Endothelial cell of umbilical vein (primary cell): Measurements from ENCODE around the gene MEI1. TPM values are rescaled to one million over a fixed set of nuclear protein-coding genes. Genes with fewer than 3 reads are reported as not detected.

Experiments
- BruUV-seq: library from RNA; stranded (reverse); fragments of 400-500 nt; replicated peaks from 2 replicates; lab custom pipeline; 2021; lab: Mats Ljungman, UMichigan
- CTCF ChIA-PET: fragments of 300-600, 350-600 bp; sonication (Branson Sonifier 250); formaldehyde crosslinking; loops from one replicate; lab custom pipeline; 2021; ENCODE audit warnings: antibody characterized with exemption, inconsistent platforms; lab: Charles Lee
- POLR2A ChIA-PET: fragments of 300-600, 350-600 bp; sonication (Branson Sonifier 250); formaldehyde crosslinking; loops from one replicate; lab custom pipeline; 2021; ENCODE audit warnings: antibody characterized with exemption, inconsistent platforms; lab: Charles Lee
- DNase-seq: peaks from one replicate; pipeline ENCODE4 v3.0.0-alpha.2; 2011; ENCODE audit warnings: low read depth, low spot score
- FAIRE-seq: peaks from 2 replicates; lab custom pipeline; 2011; peaks lifted over from hg19 to GRCh38; lab: Jason Lieb, UNC
- H2AFZ ChIP-seq: 2 replicates; pipeline ENCODE4 v1.6.0; 2012; ENCODE audit warnings: low read depth, low read length, control low read depth, inconsistent platforms
- H3K27ac ChIP-seq: 2 replicates; pipeline ENCODE4 v1.5.1; 2011; ENCODE audit warnings: low read depth, mild to moderate bottlenecking, control low read depth, low read length, moderate library complexity; ENCODE audit not compliant: insufficient read depth
- H3K27me3 ChIP-seq, 2 experiments: 2 replicates each; pipeline versions ENCODE4 v1.6.0 to v1.6.1; 2011; ENCODE audit warnings: low read length in 2 of 2, mixed read lengths in 1 of 2; ENCODE audit not compliant: control insufficient read depth in 2 of 2, insufficient read depth in 2 of 2
- H3K36me3 ChIP-seq, 2 experiments: 2 replicates in 1 of 2; 3 replicates in 1 of 2; pipeline ENCODE4 v1.5.1; 2011; ENCODE audit warnings: low read length in 2 of 2, mild to moderate bottlenecking in 1 of 2, moderate library complexity in 1 of 2; ENCODE audit not compliant: control insufficient read depth in 2 of 2, insufficient read depth in 2 of 2; ENCODE audit errors: extremely low read depth in 1 of 2
- H3K4me1 ChIP-seq: 3 replicates; pipeline ENCODE4 v1.5.1; 2011; ENCODE audit warnings: mild to moderate bottlenecking, low read length; ENCODE audit not compliant: control insufficient read depth, insufficient read depth; ENCODE audit errors: extremely low read depth
- H3K4me2 ChIP-seq: 2 replicates; pipeline ENCODE4 v1.6.1; 2011; ENCODE audit warnings: low read length, control low read depth, mixed read lengths; ENCODE audit not compliant: insufficient read depth
- H3K4me3 ChIP-seq, 3 experiments: fragments of 200-600 bp in 1 of 3; sonication (generic), shearing (Covaris generic) in 1 of 3; replicated peaks in 1 of 3; 2 replicates each; pipeline ENCODE4 v1.5.1; 2011 to 2016; ENCODE audit warnings: control low read depth in 3 of 3, low read length in 3 of 3, mild to moderate bottlenecking in 2 of 3, inconsistent platforms in 1 of 3, low read depth in 1 of 3, moderate library complexity in 1 of 3; ENCODE audit not compliant: insufficient read depth in 1 of 3
- H3K79me2 ChIP-seq: 2 replicates; pipeline ENCODE4 v1.6.0; 2012; ENCODE audit warnings: low read length, inconsistent platforms; ENCODE audit not compliant: control insufficient read depth, insufficient read depth
- H3K9ac ChIP-seq: replicated peaks from 2 replicates; pipeline ENCODE3; 2011; ENCODE audit warnings: low read length, control low read depth; ENCODE audit not compliant: insufficient read depth; ENCODE audit errors: extremely low read depth
- H3K9me1 ChIP-seq: replicated peaks from 3 replicates; pipeline ENCODE4 v1.6.0; 2011; ENCODE audit warnings: mild to moderate bottlenecking, low read length; ENCODE audit not compliant: control insufficient read depth, insufficient read depth; ENCODE audit errors: extremely low read depth
- H3K9me3 ChIP-seq: replicated peaks from 2 replicates; pipeline ENCODE4 v1.5.1; 2012; ENCODE audit warnings: low read length, inconsistent platforms; ENCODE audit not compliant: control insufficient read depth, insufficient read depth
- H4K20me1 ChIP-seq: replicated peaks from 2 replicates; pipeline ENCODE3; 2011; ENCODE audit warnings: mild to moderate bottlenecking, low read length; ENCODE audit not compliant: control insufficient read depth, insufficient read depth; ENCODE audit errors: extremely low read depth
- EZH2 ChIP-seq: IDR thresholded peaks from 2 replicates; pipeline ENCODE4 v1.6.1; 2012; ENCODE audit warnings: borderline replicate concordance, low read depth, mild to moderate bottlenecking, moderate library complexity, low read length, inconsistent platforms; ENCODE audit not compliant: severe bottlenecking
- FOS ChIP-seq: IDR thresholded peaks from 2 replicates; pipeline ENCODE4 v1.6.1; 2011; ENCODE audit warnings: mild to moderate bottlenecking, low read length, moderate library complexity, borderline replicate concordance; ENCODE audit not compliant: insufficient read depth
- GATA2 ChIP-seq: IDR thresholded peaks from 2 replicates; pipeline ENCODE4 v1.7.0; 2011; ENCODE audit warnings: low read depth, mild to moderate bottlenecking, moderate library complexity, mixed read lengths, low read length; ENCODE audit not compliant: insufficient read length, insufficient read depth
- JUN ChIP-seq: IDR thresholded peaks from 2 replicates; pipeline ENCODE4 v1.6.1; 2011; ENCODE audit warnings: borderline replicate concordance, low read depth; ENCODE audit not compliant: insufficient read length, insufficient read depth
- MAX ChIP-seq: IDR thresholded peaks from 2 replicates; pipeline ENCODE4 v1.6.1; 2011; ENCODE audit not compliant: insufficient read depth, insufficient read length
- POLR2A ChIP-seq: IDR thresholded peaks from 2 replicates; pipeline ENCODE4 v1.6.1; 2012; ENCODE audit warnings: low read depth, mild to moderate bottlenecking, control low read depth, low read length
- POLR2AphosphoS5 ChIP-seq: IDR thresholded peaks from 2 replicates; pipeline ENCODE4 v1.6.1; 2012; ENCODE audit warnings: low read depth, mild to moderate bottlenecking, control low read depth, low read length, moderate library complexity; ENCODE audit not compliant: insufficient read depth
- dilution Hi-C: fragments of 300-500 bp; cut with MboI; formaldehyde crosslinking; loops from one replicate; pipeline ENCODE4 v1.15.0; 2019; ENCODE audit warnings: low sequenced_read_pairs; ENCODE audit not compliant: extremely low pct_ligation_motif_present
- intact Hi-C: fragments of 100-400 bp; cut with micrococcal nuclease; formaldehyde crosslinking; loops from one replicate; pipeline ENCODE4 v1.10.0; 2022
- polyA plus RNA-seq, 4 experiments: library from polyadenylated mRNA; depleted of rRNA in 3 of 4; stranded (reverse) in 3 of 4; unstranded in 1 of 4; fragments of >200 nt; gene quantifications; 2 replicates each; pipeline versions ENCODE4 v1.2.1 to v1.2.3, GENCODE V29; 2011 to 2012; ENCODE audit warnings: missing spikeins in 1 of 4
- total RNA-seq: library from RNA; stranded (reverse); gene quantifications from 2 replicates; pipeline ENCODE4 v1.2.3, GENCODE V29; 2021

The MEI1 gene
- total and polyA plus RNA-seq, 2 donors (not counting 3 experiments of a cell fraction or from before 2014, with no cell fraction given), result 1.5 to 1.9 TPM

GRCh38 chr22:41838842-41839618, 139.7 kb downstream of the MEI1 start:
- Histone ChIP-seq H2AFZ (no peak overlapping the region), H3K4me3 (no peak overlapping the region), H3K27ac (no peak overlapping the region), H3K9ac (no peak overlapping the region), H3K9me1 (no peaks in the 10 kb centered on the region), H3K4me1 (peaks cover 8% of the 10 kb centered on the region), H3K9me3 (no peaks in the 10 kb centered on the region), H3K36me3 (peaks cover 3 to 14% of the 10 kb centered on the region in 2 experiments), H3K79me2 (peaks cover 89% of the 10 kb centered on the region), H4K20me1 (peaks cover under 1% of the 10 kb centered on the region), H3K4me2 (no peak overlapping the region), H3K27me3 (no peaks in the 10 kb centered on the region)
- intact Hi-C loops (no loop called here), dilution Hi-C loops (no loop called here)
- ChIA-PET POLR2A (no interaction called here), CTCF (interaction anchor here (0.7 to 1.2 kb wide), 7 partner anchors 14 to 118 kb away, joined by 3 to 5 read pairs (median 3); no protein-coding TSS in a partner anchor)
- DNase-seq (no peak), FAIRE-seq (no peak)
- BruUV-seq, result no TSS peak
- TF ChIP-seq EZH2 (no peak), GATA2 (no peak), FOS (no peak), JUN (no peak)

- Histone ChIP-seq H2AFZ (no peak overlapping the region), H3K4me2 (no peak overlapping the region), H3K36me3 (peaks cover 3 to 11% of the 10 kb centered on the region in 2 experiments), H4K20me1 (peaks cover 2% of the 10 kb centered on the region), H3K79me2 (peaks cover 91% of the 10 kb centered on the region), H3K9me1 (no peaks in the 10 kb centered on the region), H3K9me3 (no peaks in the 10 kb centered on the region), H3K27ac (no peak overlapping the region), H3K4me3 (no peak overlapping the region), H3K27me3 (no peaks in the 10 kb centered on the region), H3K9ac (no peak overlapping the region), H3K4me1 (no peaks in the 10 kb centered on the region)
- no TSS peak for BruUV-seq
- ChIA-PET CTCF (interaction anchor here (0.8 to 1.2 kb wide), 5 partner anchors 13 to 101 kb away, joined by 3 to 5 read pairs (median 3); no protein-coding TSS in a partner anchor), POLR2A (no interaction called here)
- intact Hi-C loops (no loop called here), dilution Hi-C loops (no loop called here)
- DNase-seq (no peak), FAIRE-seq (no peak)
- TF ChIP-seq EZH2 (no peak), JUN (no peak), FOS (no peak), POLR2AphosphoS5 (no peak), MAX (no peak), POLR2A (no peak)
Measured at GRCh38 chr22:41840216-41840615, 140.9 kb downstream of the MEI1 start.
